ENCODE results near the gene COPRS. TPM values are rescaled to one million over a fixed set of nuclear protein-coding genes. Genes with fewer than 3 reads are reported as not detected.

Gene COPRS
- total and polyA plus RNA-seq, 2 of the 8 experiments (the other 6 are each of a cell fraction or from before 2014, with no cell fraction given): 40.9 to 49.3 TPM

GRCh38 chr17:31842195-31843069, 16.6 kb downstream of the COPRS start (continued):
- TF ChIP-seq GTF2F1 (IDR thresholded peaks at IDR 0.05; ENCODE audit: borderline replicate concordance, low read depth, low read length) (no peak), CBX5 (IDR thresholded peaks at IDR 0.05; ENCODE audit: low read depth, low read length) (no peak), KDM1A (IDR thresholded peaks at IDR 0.05; ENCODE audit: borderline replicate concordance, low read length) (no peak), GABPA (IDR thresholded peaks at IDR 0.05; ENCODE audit: borderline replicate concordance, insufficient read depth, low read length) (peak; percentile 66; the same call in 1 of the 2 replicates), POLR2AphosphoS5 (IDR thresholded peaks at IDR 0.05; ENCODE audit: low read depth, low read length) (no peak), TAF7 (optimal IDR thresholded peaks at IDR 0.05; ENCODE audit: borderline replicate concordance, low read depth, low read length) (no peak), CHD1 (IDR thresholded peaks at IDR 0.05; ENCODE audit: low read depth, low read length) (no peak), TAF1 (IDR thresholded peaks at IDR 0.05; ENCODE audit: low read depth, low read length) (0 out of 2 replicates have a peak, but pooled peaks have one; percentile 16), SIRT6 (IDR thresholded peaks at IDR 0.05; ENCODE audit: low read length) (no peak)
